CD4-positive, alpha-beta T cell (primary cell): ENCODE data around the gene NEURL1. TPM values are rescaled to one million over a fixed set of nuclear protein-coding genes. Genes with fewer than 3 reads are reported as not detected.

Experiments
- ATAC-seq: fragments of 200-7000 bp; cut with Tn5 transposase; one replicate; pipeline ENCODE4 v1.10.0; 2022; ENCODE audit warnings: mild to moderate bottlenecking; ENCODE audit not compliant: poor library complexity
- CTCF ChIA-PET: fragments of 350-600 bp; sonication (Branson Sonifier 250); formaldehyde crosslinking; loops from one replicate; lab custom pipeline; 2021; ENCODE audit warnings: antibody characterized with exemption, inconsistent platforms; lab: Charles Lee
- POLR2A ChIA-PET: fragments of 350-600 bp; sonication (Branson Sonifier 250); formaldehyde crosslinking; loops from one replicate; lab custom pipeline; 2021; ENCODE audit warnings: antibody characterized with exemption, inconsistent platforms; lab: Charles Lee
- DNase-seq, 14 experiments: peaks; one replicate each; pipeline ENCODE4 v3.0.0-alpha.2; 2013 to 2020; ENCODE audit warnings: mixed read lengths in 2 of 14
- H3K27ac ChIP-seq, 2 donors: one replicate each; pipeline versions ENCODE4 v1.5.1 to v1.7.0; 2013; ENCODE audit warnings: low read length in 2 of 2, low read depth in 1 of 2, mild to moderate bottlenecking in 1 of 2
- H3K27me3 ChIP-seq, 2 experiments: 1 replicate in 1 of 2; 2 replicates in 1 of 2; pipeline versions ENCODE4 v1.6.1 to v1.7.0; 2013; ENCODE audit warnings: low read length in 2 of 2, control low read depth in 1 of 2, mild to moderate bottlenecking in 1 of 2, moderate library complexity in 1 of 2; ENCODE audit not compliant: insufficient read depth in 2 of 2, control insufficient read depth in 1 of 2
- H3K36me3 ChIP-seq: one replicate; pipeline ENCODE4 v1.6.1; 2013; ENCODE audit warnings: low read length, control low read depth; ENCODE audit not compliant: insufficient read depth
- H3K4me1 ChIP-seq: one replicate; pipeline ENCODE4 v1.6.1; 2013; ENCODE audit warnings: low read length, control low read depth; ENCODE audit not compliant: insufficient read depth
- H3K4me3 ChIP-seq: one replicate; pipeline ENCODE4 v1.5.1; 2013; ENCODE audit warnings: mild to moderate bottlenecking, low read length, moderate library complexity
- H3K9me3 ChIP-seq, 2 experiments: 1 replicate in 1 of 2; 2 replicates in 1 of 2; pipeline versions ENCODE4 v1.6.1 to v1.7.0; 2013; ENCODE audit warnings: low read length in 2 of 2, mild to moderate bottlenecking in 2 of 2, control low read depth in 1 of 2, moderate library complexity in 1 of 2; ENCODE audit not compliant: control insufficient read depth in 1 of 2, insufficient read depth in 1 of 2
- H3K27ac Mint-ChIP-seq: one replicate; pipeline ENCODE4 v1.8.0; 2020; ENCODE audit warnings: mixed read lengths
- H3K27me3 Mint-ChIP-seq: one replicate; pipeline ENCODE4 v1.8.0; 2021; ENCODE audit warnings: mixed read lengths
- H3K36me3 Mint-ChIP-seq: one replicate; pipeline ENCODE4 v1.8.0; 2021; ENCODE audit warnings: low read depth, mixed read lengths
- H3K4me1 Mint-ChIP-seq: one replicate; pipeline ENCODE4 v1.8.0; 2021; ENCODE audit warnings: low read depth, mixed read lengths
- H3K4me3 Mint-ChIP-seq: one replicate; pipeline ENCODE4 v1.8.0; 2020; ENCODE audit warnings: mild to moderate bottlenecking, mixed read lengths
- H3K9me3 Mint-ChIP-seq: one replicate; pipeline ENCODE4 v1.8.0; 2020; ENCODE audit warnings: mixed read lengths
- CTCF ChIP-seq: fragments of 200-600 bp; IDR thresholded peaks from one replicate; pipeline ENCODE4 v1.8.0; 2022; ENCODE audit warnings: antibody characterized with exemption, mild to moderate bottlenecking
- intact Hi-C, 2 experiments: fragments of 100-400 bp; cut with DNase I in 1 of 2; cut with micrococcal nuclease in 1 of 2; formaldehyde crosslinking; loops; one replicate each; pipeline versions ENCODE4 v1.15.1 to v1.9.0; 2023 to 2025; cut with DNase I, micrococcal nuclease
- total RNA-seq, 174 experiments: library from RNA in 2 of 174; stranded (reverse) in 2 of 174; gene quantifications; one replicate each; pipeline ENCODE4 v1.2.3 and lab custom pipeline; 2021 to 2026

The NEURL1 gene
- total RNA-seq, 2 experiments from 2014 or later: 0.85 to 1.1 TPM

GRCh38 chr10:103622935-103623574 is 129.6 kb downstream of the NEURL1 start:
- peaks cover 18% of the 10 kb centered on the region for H3K36me3 ChIP-seq
- DNase-seq (no peak), ATAC-seq (no peak)
- H3K27me3 Mint-ChIP-seq: no peaks in the 10 kb centered on the region
- H3K36me3 Mint-ChIP-seq: peaks cover 8% of the 10 kb centered on the region
- CTCF ChIA-PET: no interaction called here
- H3K4me3 Mint-ChIP-seq: no peak overlapping the region
- no peaks in the 10 kb centered on the region for H3K4me1 ChIP-seq
- H3K4me3 ChIP-seq: no peak overlapping the region
- no peaks in the 10 kb centered on the region for H3K9me3 Mint-ChIP-seq
- intact Hi-C loops: no loop called here
- H3K9me3 ChIP-seq: no peaks in the 10 kb centered on the region
- H3K27me3 ChIP-seq: no peaks in the 10 kb centered on the region
- TF ChIP-seq CTCF: no peak
- H3K27ac ChIP-seq: no peak overlapping the region
- no peak overlapping the region for H3K27ac Mint-ChIP-seq
- H3K4me1 Mint-ChIP-seq: no peaks in the 10 kb centered on the region
- POLR2A ChIA-PET: no interaction called here

- ChIA-PET POLR2A (no interaction called here), CTCF (no interaction called here)
- ATAC-seq (no peak), DNase-seq (no peak)
- intact Hi-C loops: no loop called here
- H3K4me1 Mint-ChIP-seq: no peaks in the 10 kb centered on the region
- H3K27ac Mint-ChIP-seq: no peak overlapping the region
- no peak overlapping the region for H3K4me3 Mint-ChIP-seq
- Histone ChIP-seq H3K9me3 (no peaks in the 10 kb centered on the region), H3K4me3 (no peak overlapping the region), H3K27me3 (no peaks in the 10 kb centered on the region), H3K27ac (no peak overlapping the region), H3K4me1 (no peaks in the 10 kb centered on the region), H3K36me3 (peaks cover 13% of the 10 kb centered on the region)
- TF ChIP-seq CTCF: no peak
- no peaks in the 10 kb centered on the region for H3K9me3 Mint-ChIP-seq
- H3K36me3 Mint-ChIP-seq: peaks cover 4% of the 10 kb centered on the region
- H3K27me3 Mint-ChIP-seq: no peaks in the 10 kb centered on the region
Measured at GRCh38 chr10:103626178-103626577, 132.7 kb downstream of the NEURL1 start.

- ATAC-seq: no peak
- H3K4me3 Mint-ChIP-seq: no peak overlapping the region
- H3K27ac Mint-ChIP-seq: no peak overlapping the region
- Histone ChIP-seq H3K36me3 (peaks cover 13% of the 10 kb centered on the region), H3K9me3 (no peaks in the 10 kb centered on the region), H3K4me1 (no peaks in the 10 kb centered on the region), H3K27me3 (no peaks in the 10 kb centered on the region), H3K27ac (no peak overlapping the region), H3K4me3 (no peak overlapping the region)
- no peaks in the 10 kb centered on the region for H3K27me3 Mint-ChIP-seq
- no peaks in the 10 kb centered on the region for H3K4me1 Mint-ChIP-seq
- intact Hi-C loops: no loop called here
- H3K36me3 Mint-ChIP-seq: peaks cover 4% of the 10 kb centered on the region
- H3K9me3 Mint-ChIP-seq: no peaks in the 10 kb centered on the region
- POLR2A ChIA-PET: no interaction called here
- CTCF ChIA-PET: no interaction called here
- no peak for TF ChIP-seq CTCF
- no peak for DNase-seq
Measured at GRCh38 chr10:103627111-103627892, 133.8 kb downstream of the NEURL1 start.
